ENCODE measurements around the gene ZNF423.

The ZNF423 gene

DNA sequence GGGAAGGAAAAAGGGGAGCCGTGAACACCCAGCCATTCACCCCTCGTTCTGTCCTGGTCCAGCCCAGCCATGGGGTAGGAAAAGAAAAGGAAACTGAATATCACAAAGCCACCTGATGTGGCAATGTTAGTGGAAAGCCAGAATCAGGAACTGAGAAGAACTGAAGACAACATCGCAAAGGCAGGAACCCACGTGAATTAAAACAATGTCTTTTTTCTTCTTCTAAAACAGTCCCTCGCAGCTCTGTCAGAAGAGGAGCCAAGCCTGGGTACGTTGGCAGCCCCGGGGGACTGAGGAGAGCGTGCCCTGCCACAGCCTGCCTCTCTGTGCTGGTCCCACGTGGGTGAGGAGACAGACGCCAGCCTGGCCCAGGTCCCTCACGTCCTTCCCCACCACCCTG, 55.0 kb downstream of the ZNF423 start:
- TF ChIP-seq FOXP2 (optimal IDR thresholded peaks at IDR 0.05; ENCODE audit: borderline replicate concordance, extremely low read depth, extremely low read length, insufficient read depth): no peak
- no peak for TF ChIP-seq SIN3A (IDR thresholded peaks at IDR 0.05; ENCODE audit: borderline replicate concordance, insufficient read depth, low read length)
- TF ChIP-seq, protein P1, sequence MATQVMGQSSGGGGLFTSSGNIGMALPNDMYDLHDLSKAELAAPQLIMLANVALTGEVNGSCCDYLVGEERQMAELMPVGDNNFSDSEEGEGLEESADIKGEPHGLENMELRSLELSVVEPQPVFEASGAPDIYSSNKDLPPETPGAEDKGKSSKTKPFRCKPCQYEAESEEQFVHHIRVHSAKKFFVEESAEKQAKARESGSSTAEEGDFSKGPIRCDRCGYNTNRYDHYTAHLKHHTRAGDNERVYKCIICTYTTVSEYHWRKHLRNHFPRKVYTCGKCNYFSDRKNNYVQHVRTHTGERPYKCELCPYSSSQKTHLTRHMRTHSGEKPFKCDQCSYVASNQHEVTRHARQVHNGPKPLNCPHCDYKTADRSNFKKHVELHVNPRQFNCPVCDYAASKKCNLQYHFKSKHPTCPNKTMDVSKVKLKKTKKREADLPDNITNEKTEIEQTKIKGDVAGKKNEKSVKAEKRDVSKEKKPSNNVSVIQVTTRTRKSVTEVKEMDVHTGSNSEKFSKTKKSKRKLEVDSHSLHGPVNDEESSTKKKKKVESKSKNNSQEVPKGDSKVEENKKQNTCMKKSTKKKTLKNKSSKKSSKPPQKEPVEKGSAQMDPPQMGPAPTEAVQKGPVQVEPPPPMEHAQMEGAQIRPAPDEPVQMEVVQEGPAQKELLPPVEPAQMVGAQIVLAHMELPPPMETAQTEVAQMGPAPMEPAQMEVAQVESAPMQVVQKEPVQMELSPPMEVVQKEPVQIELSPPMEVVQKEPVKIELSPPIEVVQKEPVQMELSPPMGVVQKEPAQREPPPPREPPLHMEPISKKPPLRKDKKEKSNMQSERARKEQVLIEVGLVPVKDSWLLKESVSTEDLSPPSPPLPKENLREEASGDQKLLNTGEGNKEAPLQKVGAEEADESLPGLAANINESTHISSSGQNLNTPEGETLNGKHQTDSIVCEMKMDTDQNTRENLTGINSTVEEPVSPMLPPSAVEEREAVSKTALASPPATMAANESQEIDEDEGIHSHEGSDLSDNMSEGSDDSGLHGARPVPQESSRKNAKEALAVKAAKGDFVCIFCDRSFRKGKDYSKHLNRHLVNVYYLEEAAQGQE (IDR thresholded peaks at IDR 0.05; ENCODE audit: insufficient read depth in 1 of 2, low read depth in 2 of 2, low read length in 2 of 2): no peak
- TF ChIP-seq TAF1 (IDR thresholded peaks at IDR 0.05; ENCODE audit: borderline replicate concordance, insufficient read depth, low read length): no peak
- no peak for TF ChIP-seq POLR2AphosphoS5 (IDR thresholded peaks at IDR 0.05; ENCODE audit: low read depth, low read length)

DNA sequence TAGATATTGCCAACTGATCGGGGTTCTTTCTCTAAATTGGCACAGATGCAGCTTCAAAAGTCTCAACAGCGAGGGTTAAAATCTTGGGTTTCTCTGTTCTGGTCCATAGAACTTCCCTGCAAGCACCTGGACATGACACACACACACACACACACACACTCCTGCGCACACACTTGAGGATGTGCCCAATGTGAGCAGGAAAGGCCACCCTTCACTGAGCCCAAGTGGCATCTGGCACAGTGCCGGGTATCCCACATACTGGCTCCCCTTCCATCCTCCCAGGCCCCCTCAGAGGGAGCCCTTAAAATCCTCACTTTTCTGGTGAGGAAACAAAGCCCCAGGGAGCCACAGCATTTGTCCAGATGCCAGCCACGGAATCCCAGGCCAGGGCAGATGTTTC, 55.5 kb downstream of the ZNF423 start:
- no peak for TF ChIP-seq POLR2AphosphoS5 (IDR thresholded peaks at IDR 0.05; ENCODE audit: low read depth, low read length)
- TF ChIP-seq, protein P1 (IDR thresholded peaks at IDR 0.05; ENCODE audit: insufficient read depth in 1 of 2, low read depth in 2 of 2, low read length in 2 of 2): no peak
- no peak for TF ChIP-seq TAF1 (IDR thresholded peaks at IDR 0.05; ENCODE audit: borderline replicate concordance, insufficient read depth, low read length)
- no peak for TF ChIP-seq SIN3A (IDR thresholded peaks at IDR 0.05; ENCODE audit: borderline replicate concordance, insufficient read depth, low read length)
- TF ChIP-seq FOXP2 (optimal IDR thresholded peaks at IDR 0.05; ENCODE audit: borderline replicate concordance, extremely low read depth, extremely low read length, insufficient read depth): no peak

DNA sequence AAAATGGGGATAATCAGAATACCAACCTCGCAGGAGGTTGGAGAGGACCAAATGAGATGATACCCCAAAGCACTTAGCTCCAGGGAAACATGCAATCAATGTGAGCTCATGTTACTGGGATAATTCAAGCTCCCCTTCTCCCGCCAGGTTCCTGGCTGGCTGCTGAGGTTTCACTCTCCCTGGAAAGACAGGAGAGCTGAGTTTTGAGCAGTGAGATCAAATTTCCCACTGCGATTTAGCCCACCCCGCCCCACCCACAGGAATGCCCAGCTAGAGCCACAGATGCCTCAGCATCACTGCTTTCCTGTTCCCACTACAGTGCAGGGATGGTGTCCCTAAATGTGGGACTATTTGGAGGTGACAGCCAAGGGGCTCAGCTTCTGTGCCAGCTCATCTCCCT, 56.7 kb downstream of the ZNF423 start:
- TF ChIP-seq POLR2AphosphoS5 (IDR thresholded peaks at IDR 0.05; ENCODE audit: low read depth, low read length) (no peak), FOXP2 (optimal IDR thresholded peaks at IDR 0.05; ENCODE audit: borderline replicate concordance, extremely low read depth, extremely low read length, insufficient read depth) (no peak), SIN3A (IDR thresholded peaks at IDR 0.05; ENCODE audit: borderline replicate concordance, insufficient read depth, low read length) (no peak), TAF1 (IDR thresholded peaks at IDR 0.05; ENCODE audit: borderline replicate concordance, insufficient read depth, low read length) (no peak)
- TF ChIP-seq, protein P1 (IDR thresholded peaks at IDR 0.05; ENCODE audit: insufficient read depth in 1 of 2, low read depth in 2 of 2, low read length in 2 of 2): no peak

DNA sequence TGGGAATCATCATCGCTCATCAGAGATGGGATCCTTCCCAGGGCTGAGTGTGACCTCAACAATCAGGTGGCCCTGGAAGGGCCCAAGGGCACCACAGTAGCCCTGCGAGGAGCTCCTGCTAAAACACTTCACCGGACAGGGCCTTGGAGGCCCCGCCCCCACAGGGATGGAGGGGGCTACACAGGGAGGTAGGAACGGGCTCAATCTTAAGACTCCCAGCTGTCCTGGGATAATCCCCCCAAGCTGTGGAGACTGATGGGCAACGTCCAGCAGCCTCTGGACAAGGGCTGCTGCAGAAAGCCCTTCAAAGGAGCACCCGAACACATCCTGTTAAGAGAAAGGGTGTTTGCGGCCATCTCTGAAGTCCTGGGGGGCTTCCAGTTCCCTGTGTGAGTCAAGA, 60.4 kb downstream of the ZNF423 start:
- TF ChIP-seq POLR2AphosphoS5 (IDR thresholded peaks at IDR 0.05; ENCODE audit: low read depth, low read length): no peak
- TF ChIP-seq, protein P1 (IDR thresholded peaks at IDR 0.05; ENCODE audit: insufficient read depth in 1 of 2, low read depth in 2 of 2, low read length in 2 of 2): no peak

DNA sequence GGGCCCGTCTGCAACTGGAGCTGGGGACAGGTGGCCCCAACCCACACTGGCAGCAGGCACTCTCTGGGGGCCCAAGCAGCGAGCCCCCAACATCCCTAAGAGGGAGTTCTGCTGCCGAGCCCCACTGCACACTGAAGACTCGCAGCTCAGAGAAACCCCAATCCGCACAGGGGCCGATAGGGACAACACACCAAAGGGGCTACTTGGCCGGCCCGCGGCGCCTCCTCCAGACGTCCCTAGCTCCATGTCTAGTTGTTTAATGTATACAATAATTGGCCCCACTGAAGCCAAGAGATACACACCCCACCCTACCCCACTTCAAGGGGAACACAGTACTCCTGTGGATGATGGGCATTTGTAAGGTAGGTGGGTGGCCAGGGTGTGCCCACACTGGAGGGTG, 62.7 kb downstream of the ZNF423 start:
- TF ChIP-seq POLR2AphosphoS5 (IDR thresholded peaks at IDR 0.05; ENCODE audit: low read depth, low read length) (no peak), TAF1 (IDR thresholded peaks at IDR 0.05; ENCODE audit: borderline replicate concordance, insufficient read depth, low read length) (no peak), SIN3A (IDR thresholded peaks at IDR 0.05; ENCODE audit: borderline replicate concordance, insufficient read depth, low read length) (no peak), FOXP2 (optimal IDR thresholded peaks at IDR 0.05; ENCODE audit: borderline replicate concordance, extremely low read depth, extremely low read length, insufficient read depth) (no peak)
- TF ChIP-seq, protein P1 (IDR thresholded peaks at IDR 0.05; ENCODE audit: insufficient read depth in 1 of 2, low read depth in 2 of 2, low read length in 2 of 2): no peak

All from PFSK-1 (cell line).